ENCODE results near the gene KICS2. TPM values are rescaled to one million over a fixed set of nuclear protein-coding genes. Genes with fewer than 3 reads are reported as not detected.

Gene KICS2
- total RNA-seq, 2 donors from 2014 or later, result 3.1 to 5.7 TPM

DNA sequence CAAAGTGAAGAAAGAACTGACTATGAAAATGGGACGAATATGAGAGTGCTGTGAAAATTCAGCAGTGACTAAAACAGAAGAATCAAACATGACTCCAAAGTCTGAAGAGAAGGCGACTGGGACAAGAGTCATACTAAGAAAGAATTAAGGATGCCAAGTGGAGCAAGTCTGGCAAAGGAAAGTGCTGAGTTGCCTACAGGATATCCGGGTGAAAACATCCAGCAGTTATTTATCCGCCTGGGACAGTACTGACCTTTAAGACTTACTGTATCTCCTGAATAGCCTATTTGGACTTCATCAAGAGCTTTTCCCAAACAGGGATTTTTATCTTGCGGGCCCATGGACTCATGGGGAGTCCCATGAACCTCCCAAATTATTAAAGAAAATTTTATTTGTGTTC is 41.1 kb downstream of the KICS2 start:
- Histone ChIP-seq H3K27ac (peak overlapping the region; percentile 65 to 81), H3K27me3 (replicated peaks; ENCODE audit: insufficient read depth) (no peaks in the 10 kb centered on the region), H3K9me3 (no peaks in the 10 kb centered on the region), H3K4me3 (peak overlapping the region; percentile 53), H3K36me3 (no peaks in the 10 kb centered on the region), H3K4me1 (ENCODE audit: control insufficient read depth in 1 of 2, low read depth in 2 of 2) (peaks cover 7 to 36% of the 10 kb centered on the region in 2 donors)
- DNase-seq (ENCODE audit: low spot score) (peak; percentile 19), ATAC-seq (ENCODE audit: insufficient number of reproducible peaks, low FRiP score, low read depth) (peak; percentile 68)
- TF ChIP-seq, protein P1, sequence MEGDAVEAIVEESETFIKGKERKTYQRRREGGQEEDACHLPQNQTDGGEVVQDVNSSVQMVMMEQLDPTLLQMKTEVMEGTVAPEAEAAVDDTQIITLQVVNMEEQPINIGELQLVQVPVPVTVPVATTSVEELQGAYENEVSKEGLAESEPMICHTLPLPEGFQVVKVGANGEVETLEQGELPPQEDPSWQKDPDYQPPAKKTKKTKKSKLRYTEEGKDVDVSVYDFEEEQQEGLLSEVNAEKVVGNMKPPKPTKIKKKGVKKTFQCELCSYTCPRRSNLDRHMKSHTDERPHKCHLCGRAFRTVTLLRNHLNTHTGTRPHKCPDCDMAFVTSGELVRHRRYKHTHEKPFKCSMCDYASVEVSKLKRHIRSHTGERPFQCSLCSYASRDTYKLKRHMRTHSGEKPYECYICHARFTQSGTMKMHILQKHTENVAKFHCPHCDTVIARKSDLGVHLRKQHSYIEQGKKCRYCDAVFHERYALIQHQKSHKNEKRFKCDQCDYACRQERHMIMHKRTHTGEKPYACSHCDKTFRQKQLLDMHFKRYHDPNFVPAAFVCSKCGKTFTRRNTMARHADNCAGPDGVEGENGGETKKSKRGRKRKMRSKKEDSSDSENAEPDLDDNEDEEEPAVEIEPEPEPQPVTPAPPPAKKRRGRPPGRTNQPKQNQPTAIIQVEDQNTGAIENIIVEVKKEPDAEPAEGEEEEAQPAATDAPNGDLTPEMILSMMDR (IDR thresholded peaks at IDR 0.05), result no peak

DNA sequence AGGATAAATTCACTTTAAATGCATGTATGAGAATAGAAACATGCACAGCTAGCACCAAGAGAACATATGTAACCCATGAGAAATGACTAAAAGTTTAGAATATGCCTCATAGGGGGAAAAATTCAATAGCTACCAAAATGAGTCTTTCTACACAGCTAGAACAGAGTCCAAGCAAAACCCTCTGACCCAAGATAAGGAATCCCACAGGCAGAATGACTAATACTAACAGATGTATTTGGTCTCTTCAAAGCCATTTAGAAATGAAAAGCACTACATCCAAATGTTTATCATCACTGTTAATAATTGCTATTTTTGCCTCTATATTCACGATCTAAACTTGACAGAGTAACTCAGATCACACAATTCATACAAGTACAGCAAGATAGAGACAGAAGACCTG is 44.0 kb downstream of the KICS2 start:
- H3K27ac ChIP-seq, result no peak overlapping the region
- ATAC-seq (ENCODE audit: insufficient number of reproducible peaks, low FRiP score, low read depth), result no peak
- H3K4me1 ChIP-seq (ENCODE audit: control insufficient read depth in 1 of 2, low read depth in 2 of 2), result peaks cover 7 to 36% of the 10 kb centered on the region in 2 donors
- H3K27me3 ChIP-seq (replicated peaks; ENCODE audit: insufficient read depth), result no peaks in the 10 kb centered on the region
- no peak for DNase-seq (ENCODE audit: low spot score)
- TF ChIP-seq, protein P1 (IDR thresholded peaks at IDR 0.05), result no peak
- H3K9me3 ChIP-seq, result no peaks in the 10 kb centered on the region
- H3K36me3 ChIP-seq, result no peaks in the 10 kb centered on the region
- no peak overlapping the region for H3K4me3 ChIP-seq

DNA sequence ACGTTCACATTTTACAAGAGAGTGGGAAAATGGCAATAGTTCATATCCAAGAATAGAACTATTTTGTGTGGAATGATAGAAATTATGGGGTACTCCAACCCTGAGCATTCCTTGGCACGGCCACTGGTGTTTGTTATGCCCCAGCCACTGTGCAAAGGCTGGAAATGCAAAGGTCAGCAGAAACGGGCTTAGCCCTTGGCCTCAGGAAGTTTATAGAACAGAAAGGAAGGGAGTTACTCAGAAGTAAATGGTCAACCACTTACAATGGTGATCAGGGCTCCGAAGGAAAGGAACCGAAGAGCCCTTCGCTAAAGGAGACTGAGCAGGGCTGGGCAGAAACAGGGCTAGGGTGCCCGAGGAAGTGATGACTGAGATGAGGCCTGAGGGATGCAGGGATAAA is 45.1 kb downstream of the KICS2 start:
- H3K27me3 ChIP-seq (replicated peaks; ENCODE audit: insufficient read depth), result no peaks in the 10 kb centered on the region
- H3K36me3 ChIP-seq, result no peaks in the 10 kb centered on the region
- ATAC-seq (ENCODE audit: insufficient number of reproducible peaks, low FRiP score, low read depth) (no peak), DNase-seq (ENCODE audit: low spot score) (no peak)
- TF ChIP-seq, protein P1 (IDR thresholded peaks at IDR 0.05), result no peak
- H3K9me3 ChIP-seq, result no peaks in the 10 kb centered on the region
- H3K27ac ChIP-seq, result no peak overlapping the region
- H3K4me1 ChIP-seq (ENCODE audit: control insufficient read depth in 1 of 2, low read depth in 2 of 2), result peaks cover 4 to 28% of the 10 kb centered on the region in 2 donors
- H3K4me3 ChIP-seq, result no peak overlapping the region

GRCh38 chr12:64175254-64175945 is 46.7 kb downstream of the KICS2 start:
- ATAC-seq (ENCODE audit: insufficient number of reproducible peaks, low FRiP score, low read depth) (no peak), DNase-seq (ENCODE audit: low spot score) (no peak)
- TF ChIP-seq, protein P1 (IDR thresholded peaks at IDR 0.05), result no peak
- Histone ChIP-seq H3K36me3 (no peaks in the 10 kb centered on the region), H3K4me1 (ENCODE audit: control insufficient read depth in 1 of 2, low read depth in 2 of 2) (peaks cover under 1 to 12% of the 10 kb centered on the region in 2 donors), H3K27me3 (replicated peaks; ENCODE audit: insufficient read depth) (no peaks in the 10 kb centered on the region), H3K9me3 (no peaks in the 10 kb centered on the region), H3K4me3 (no peak overlapping the region), H3K27ac (no peak overlapping the region)

DNA sequence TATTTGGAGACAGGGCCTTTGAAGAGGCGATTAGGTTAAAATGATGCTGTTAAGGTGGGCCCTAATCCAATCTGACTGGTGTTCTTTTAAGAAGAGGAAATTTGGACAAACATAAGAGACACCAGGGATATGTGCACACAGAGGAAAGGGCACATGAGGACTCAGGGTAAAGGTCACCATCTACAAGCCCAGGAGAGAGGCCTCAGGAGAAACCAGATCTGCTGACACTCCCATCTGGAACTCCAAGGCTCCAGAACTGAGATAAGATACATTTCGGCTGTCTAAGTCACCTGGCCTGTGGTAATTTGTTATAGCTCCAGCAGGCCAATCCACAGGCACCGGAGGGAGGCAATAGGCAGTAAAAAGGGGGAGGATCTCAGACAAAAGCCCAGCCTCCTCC is 48.6 kb downstream of the KICS2 start:
- ATAC-seq (ENCODE audit: insufficient number of reproducible peaks, low FRiP score, low read depth) (no peak), DNase-seq (ENCODE audit: low spot score) (no peak)
- Histone ChIP-seq H3K27me3 (replicated peaks; ENCODE audit: insufficient read depth) (no peaks in the 10 kb centered on the region), H3K4me3 (no peak overlapping the region), H3K9me3 (no peaks in the 10 kb centered on the region), H3K27ac (no peak overlapping the region), H3K36me3 (no peaks in the 10 kb centered on the region), H3K4me1 (ENCODE audit: control insufficient read depth in 1 of 2, low read depth in 2 of 2) (peaks cover 0 to 9% of the 10 kb centered on the region in 2 donors)
- TF ChIP-seq, protein P1 (IDR thresholded peaks at IDR 0.05), result no peak

Other genes starting within 250 kb of the KICS2 start
- gene C12orf56, start 168.5 kb upstream of the KICS2 start, total RNA-seq, result not detected
- 10 to 100 TPM; 50.1 to 53.0 TPM for gene XPOT, start 182.1 kb upstream of the KICS2 start, total RNA-seq
- gene TBK1, start 229.8 kb upstream of the KICS2 start, total RNA-seq, result 10 to 100 TPM; 26.3 to 39.3 TPM